KOPT-K1 (cell line): ENCODE results near the gene RASA1.
"Not testable (repeated sequence)": the region's sequence is repeated elsewhere in the genome, so short reads cannot be mapped to it uniquely, and the experiment has no call there.

Experiments used
- H3K27ac ChIP-seq: fragments of 200-600 bp; sonication (generic); 2 replicates; pipeline ENCODE4 v1.5.1; 2016; ENCODE audit warnings: antibody characterized with exemption, mild to moderate bottlenecking, low read depth, low read length; ENCODE audit not compliant: poor library complexity, severe bottlenecking
- H3K36me3 ChIP-seq: fragments of 200-600 bp; sonication (generic); 2 replicates; pipeline ENCODE4 v1.5.1; 2017; ENCODE audit warnings: antibody characterized with exemption, mild to moderate bottlenecking, low read length, moderate library complexity; ENCODE audit not compliant: insufficient read depth
- H3K9me3 ChIP-seq: fragments of 200-600 bp; sonication (generic); 2 replicates; pipeline ENCODE4 v1.5.1; 2017; ENCODE audit warnings: antibody characterized with exemption, low read length, mild to moderate bottlenecking; ENCODE audit not compliant: insufficient read depth, poor library complexity, severe bottlenecking

The RASA1 gene

GRCh38 chr5:87268126-87268969 lies 665 bp downstream of the RASA1 start:
- H3K9me3 ChIP-seq: no peaks in the 10 kb centered on the region
- H3K27ac ChIP-seq: peak overlapping the region; percentile 68
- H3K36me3 ChIP-seq: no peaks in the 10 kb centered on the region

- Histone ChIP-seq H3K27ac (peak overlapping the region; percentile 68), H3K36me3 (no peaks in the 10 kb centered on the region), H3K9me3 (no peaks in the 10 kb centered on the region)
Observed at GRCh38 chr5:87268970-87269377, 1.3 kb downstream of the RASA1 start.

GRCh38 chr5:87270888-87271287 lies 3.2 kb downstream of the RASA1 start:
- not testable (repeated sequence) for H3K36me3 ChIP-seq, H3K27ac ChIP-seq, H3K9me3 ChIP-seq

- Histone ChIP-seq H3K9me3 (no peaks in the 10 kb centered on the region), H3K36me3 (no peaks in the 10 kb centered on the region), H3K27ac (no peak overlapping the region)
Observed at GRCh38 chr5:87276655-87277054, 9.0 kb downstream of the RASA1 start.

- Histone ChIP-seq H3K27ac (no peak overlapping the region), H3K9me3 (no peaks in the 10 kb centered on the region), H3K36me3 (no peaks in the 10 kb centered on the region)
Observed at GRCh38 chr5:87277279-87277835, 9.7 kb downstream of the RASA1 start.

GRCh38 chr5:87278590-87279100 lies 11.0 kb downstream of the RASA1 start:
- Histone ChIP-seq H3K36me3 (no peaks in the 10 kb centered on the region), H3K9me3 (no peaks in the 10 kb centered on the region), H3K27ac (no peak overlapping the region)

- H3K36me3 ChIP-seq: no peaks in the 10 kb centered on the region
- H3K9me3 ChIP-seq: no peaks in the 10 kb centered on the region
- H3K27ac ChIP-seq: no peak overlapping the region
Observed at GRCh38 chr5:87282269-87282668, 14.6 kb downstream of the RASA1 start.

- peaks cover 18% of the 10 kb centered on the region for H3K9me3 ChIP-seq
- not testable (repeated sequence) for H3K36me3 ChIP-seq, H3K27ac ChIP-seq
Observed at GRCh38 chr5:87287266-87287665, 19.6 kb downstream of the RASA1 start.

- no peak overlapping the region for H3K27ac ChIP-seq
- H3K36me3 ChIP-seq: peaks cover under 1% of the 10 kb centered on the region; the same call in 1 of the 2 replicates
- peaks cover 4% of the 10 kb centered on the region for H3K9me3 ChIP-seq
Observed at GRCh38 chr5:87298692-87299362, 31.1 kb downstream of the RASA1 start.

- Histone ChIP-seq H3K36me3 (peaks cover 11% of the 10 kb centered on the region), H3K27ac (no peak overlapping the region), H3K9me3 (peaks cover 7% of the 10 kb centered on the region)
Observed at GRCh38 chr5:87300176-87300575, 32.5 kb downstream of the RASA1 start.

GRCh38 chr5:87300744-87301143 lies 33.1 kb downstream of the RASA1 start:
- peaks cover 8% of the 10 kb centered on the region for H3K9me3 ChIP-seq
- H3K36me3 ChIP-seq: peaks cover 17% of the 10 kb centered on the region
- H3K27ac ChIP-seq: no peak overlapping the region

- H3K36me3 ChIP-seq: peaks cover 23% of the 10 kb centered on the region
- peaks cover 8% of the 10 kb centered on the region for H3K9me3 ChIP-seq
- no peak overlapping the region for H3K27ac ChIP-seq
Observed at GRCh38 chr5:87302061-87302460, 34.4 kb downstream of the RASA1 start.

- peaks cover 8% of the 10 kb centered on the region for H3K9me3 ChIP-seq
- H3K27ac ChIP-seq: no peak overlapping the region
- peaks cover 23% of the 10 kb centered on the region for H3K36me3 ChIP-seq
Observed at GRCh38 chr5:87303324-87303723, 35.6 kb downstream of the RASA1 start.

GRCh38 chr5:87306090-87306489 lies 38.4 kb downstream of the RASA1 start:
- peaks cover 23% of the 10 kb centered on the region for H3K36me3 ChIP-seq
- H3K9me3 ChIP-seq, H3K27ac ChIP-seq: not testable (repeated sequence)

- no peak overlapping the region for H3K27ac ChIP-seq
- peaks cover 23% of the 10 kb centered on the region for H3K36me3 ChIP-seq
- H3K9me3 ChIP-seq: peaks cover 8% of the 10 kb centered on the region
Observed at GRCh38 chr5:87307796-87308423, 40.2 kb downstream of the RASA1 start.
